Endodermal cell (in vitro differentiated cells): Measurements from ENCODE around the gene OR10A2. TPM values are rescaled to one million over a fixed set of nuclear protein-coding genes. Genes with fewer than 3 reads are reported as not detected.

ENCODE experiments used
- DNase-seq: peaks from one replicate; pipeline ENCODE4 v3.0.0-alpha.2; 2017
- H3K27ac ChIP-seq: 2 replicates; pipeline ENCODE4 v1.5.1; 2013; ENCODE audit warnings: mild to moderate bottlenecking, low read depth, low read length, moderate library complexity
- H3K27me3 ChIP-seq: 2 replicates; pipeline ENCODE4 v1.6.1; 2013; ENCODE audit warnings: mild to moderate bottlenecking, low read length, moderate library complexity; ENCODE audit not compliant: insufficient read depth, control insufficient read depth, poor library complexity, severe bottlenecking
- H3K36me3 ChIP-seq: 2 replicates; pipeline ENCODE4 v1.7.0; 2013; ENCODE audit warnings: mild to moderate bottlenecking, low read length, moderate library complexity; ENCODE audit not compliant: control insufficient read depth, insufficient read depth
- H3K4me1 ChIP-seq: one replicate; pipeline ENCODE4 v1.7.0; 2013; ENCODE audit warnings: low read length; ENCODE audit not compliant: control insufficient read depth, insufficient read depth
- H3K4me3 ChIP-seq: 2 replicates; pipeline ENCODE4 v1.5.1; 2013; ENCODE audit warnings: mild to moderate bottlenecking, low read length, moderate library complexity
- H3K9ac ChIP-seq: 2 replicates; pipeline ENCODE4 v1.6.1; 2013; ENCODE audit warnings: mild to moderate bottlenecking, low read length, moderate library complexity; ENCODE audit not compliant: poor library complexity, severe bottlenecking; ENCODE audit errors: extremely low read depth
- H3K9me3 ChIP-seq: 2 replicates; pipeline ENCODE4 v1.6.1; 2013; ENCODE audit warnings: mild to moderate bottlenecking, low read length, moderate library complexity; ENCODE audit not compliant: control insufficient read depth
- H3K27ac Mint-ChIP-seq: 2 replicates; pipeline ENCODE4 v1.8.0; 2020; ENCODE audit warnings: mixed read lengths
- H3K27me3 Mint-ChIP-seq: 2 replicates; pipeline ENCODE4 v1.8.0; 2021; ENCODE audit warnings: mild to moderate bottlenecking, mixed read lengths; ENCODE audit not compliant: insufficient read depth
- H3K36me3 Mint-ChIP-seq: 2 replicates; pipeline ENCODE4 v1.8.0; 2020; ENCODE audit warnings: low read depth, mixed read lengths
- H3K4me1 Mint-ChIP-seq: 2 replicates; pipeline ENCODE4 v1.8.0; 2020; ENCODE audit warnings: mixed read lengths
- H3K4me3 Mint-ChIP-seq: 2 replicates; pipeline ENCODE4 v1.8.0; 2020; ENCODE audit warnings: mild to moderate bottlenecking, moderate library complexity, mixed read lengths
- H3K9me3 Mint-ChIP-seq: 2 replicates; pipeline ENCODE4 v1.8.0; 2020; ENCODE audit warnings: mild to moderate bottlenecking, mixed read lengths
- CTCF ChIP-seq: fragments of 200-600 bp; sonication (generic); conservative IDR thresholded peaks from 2 replicates; pipeline ENCODE4 v1.5.0; 2021; ENCODE audit warnings: antibody characterized with exemption, mild to moderate bottlenecking
- WGBS, 2 experiments: methylation state at CpG; one replicate each; pipeline versions ENCODE4 v1.1.5 to v1.1.7; 2013; ENCODE audit warnings: missing lambda C conversion rate in 2 of 2, mixed read lengths in 1 of 2; ENCODE audit not compliant: insufficient coverage in 1 of 2, insufficient read length in 1 of 2; 5-methylcytosine and 5-hydroxymethylcytosine counted together
- long read RNA-seq, 4 experiments: library from polyadenylated mRNA in 2 of 4; library from RNA in 1 of 4; library from capped mRNA in 1 of 4; stranded (forward) in 3 of 4; unstranded in 1 of 4; transcript quantifications; one replicate each; pipeline ENCODE4 v2.0.0, GENCODE V29; 2020 to 2021; ENCODE audit warnings: inconsistent platforms in 1 of 4
- polyA plus RNA-seq, 2 experiments: library from polyadenylated mRNA; stranded (reverse); fragments of 50-300 nt; gene quantifications; one replicate each; pipeline ENCODE4 v1.2.3, GENCODE V29; 2013
- total RNA-seq, 2 donors: library from RNA; stranded (reverse); fragmentation: NEBNext Ultra II Directional in 1 of 2; extraction: Animal tissue kit (Norgen Biotek cat#: 25700) in 1 of 2; gene quantifications; 2 replicates in 1 of 2; 3 replicates in 1 of 2; pipeline ENCODE4 v1.2.1, GENCODE V29; 2021

The OR10A2 gene
- not detected for total RNA-seq
- polyA plus RNA-seq (2013, experiment 1 of 2) = not detected
- not detected for polyA plus RNA-seq (2013, experiment 2 of 2)
- long read RNA-seq, experiment 1 = 0 reads
- long read RNA-seq, experiment 2 = 0 reads
- long read RNA-seq, experiment 3 = 0 reads
- long read RNA-seq, experiment 4 = 0 reads

- DNase-seq = no peak
- H3K36me3 Mint-ChIP-seq = peaks cover 2% of the 10 kb centered on the region
- H3K27ac Mint-ChIP-seq = no peak within 1 kb of the TSS
- Histone ChIP-seq H3K4me1 (no peaks in the 10 kb centered on the region), H3K9me3 (no peaks in the 10 kb centered on the region), H3K27me3 (no peaks in the 10 kb centered on the region), H3K36me3 (no peaks in the 10 kb centered on the region), H3K27ac (no peak within 1 kb of the TSS), H3K9ac (no peak within 1 kb of the TSS), H3K4me3 (no peak within 1 kb of the TSS)
- no peaks in the 10 kb centered on the region for H3K27me3 Mint-ChIP-seq
- H3K4me3 Mint-ChIP-seq = no peak within 1 kb of the TSS
- peaks cover 6% of the 10 kb centered on the region for H3K4me1 Mint-ChIP-seq
- TF ChIP-seq CTCF = no peak
- 77 to 86% methylated on average over 1 of the region's 1 CpG for WGBS, 2 experiments
- H3K9me3 Mint-ChIP-seq = peaks cover 17% of the 10 kb centered on the region
These were observed at the start of gene OR10A2 for GRCh38 chr11:6862961-6863360. OR10A2 (plus strand) TSS chr11:6863057; CDS start chr11:6869755, 6,698 bp downstream.

- Histone ChIP-seq H3K4me3 (no peak overlapping the region), H3K27me3 (no peaks in the 10 kb centered on the region), H3K9me3 (no peaks in the 10 kb centered on the region), H3K36me3 (no peaks in the 10 kb centered on the region), H3K4me1 (no peaks in the 10 kb centered on the region), H3K27ac (no peak overlapping the region), H3K9ac (no peak overlapping the region)
- WGBS, 2 experiments = 76 to 80% methylated on average over 1 to 2 of the region's 2 CpGs
- Mint-ChIP-seq H3K4me3 (no peak overlapping the region), H3K27ac (no peak overlapping the region), H3K27me3 (peaks cover 2% of the 10 kb centered on the region), H3K9me3 (no peaks in the 10 kb centered on the region), H3K36me3 (no peaks in the 10 kb centered on the region), H3K4me1 (no peaks in the 10 kb centered on the region)
- DNase-seq = no peak
- TF ChIP-seq CTCF = no peak
These were observed 49.2 kb upstream of the OR10A2 start for GRCh38 chr11:6813656-6814055.

- no peaks in the 10 kb centered on the region for H3K36me3 ChIP-seq
- TF ChIP-seq CTCF = peak; percentile 60
- H3K4me1 ChIP-seq = no peaks in the 10 kb centered on the region
- H3K27me3 ChIP-seq = no peaks in the 10 kb centered on the region
- no peak overlapping the region for H3K9ac ChIP-seq
- DNase-seq = peak; percentile 89
- Mint-ChIP-seq H3K9me3 (no peaks in the 10 kb centered on the region), H3K36me3 (no peaks in the 10 kb centered on the region), H3K27ac (no peak overlapping the region), H3K4me3 (no peak overlapping the region), H3K4me1 (no peaks in the 10 kb centered on the region), H3K27me3 (peaks cover 2% of the 10 kb centered on the region)
- no peak overlapping the region for H3K4me3 ChIP-seq
- H3K27ac ChIP-seq = no peak overlapping the region
- WGBS, 2 experiments = 14 to 38% methylated on average over 1 of the region's 1 CpG
- H3K9me3 ChIP-seq = peaks cover 11% of the 10 kb centered on the region
These were observed 45.2 kb upstream of the OR10A2 start for GRCh38 chr11:6817694-6818093.
